Ecto neural progenitor cell (in vitro differentiated cells): ENCODE results near the gene DCT.

Experiments
- DNase-seq: peaks from one replicate; pipeline ENCODE4 v3.0.0-alpha.2; 2018; ENCODE audit warnings: low spot score

DCT gene

DNA sequence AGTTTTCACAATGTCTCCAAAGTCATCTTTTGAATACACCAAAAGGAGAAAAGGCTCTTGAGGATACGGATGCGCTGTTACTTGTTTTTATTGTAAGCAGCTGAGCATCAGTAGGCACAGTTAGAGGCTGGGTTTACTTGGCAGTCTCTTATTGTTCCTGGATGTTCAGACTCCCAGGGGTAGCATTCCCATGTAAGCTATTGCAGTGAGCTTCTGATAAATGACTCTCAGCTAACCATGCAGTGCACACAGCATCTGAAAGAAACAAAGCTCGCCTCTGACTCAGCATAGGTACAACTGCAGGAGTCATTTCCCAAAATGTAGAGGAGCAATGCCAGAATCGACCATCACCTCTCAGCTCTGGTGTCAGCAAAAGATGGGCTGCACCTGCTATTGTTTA, 84.8 kb downstream of the DCT start:
- DNase-seq, result no peak

DNA sequence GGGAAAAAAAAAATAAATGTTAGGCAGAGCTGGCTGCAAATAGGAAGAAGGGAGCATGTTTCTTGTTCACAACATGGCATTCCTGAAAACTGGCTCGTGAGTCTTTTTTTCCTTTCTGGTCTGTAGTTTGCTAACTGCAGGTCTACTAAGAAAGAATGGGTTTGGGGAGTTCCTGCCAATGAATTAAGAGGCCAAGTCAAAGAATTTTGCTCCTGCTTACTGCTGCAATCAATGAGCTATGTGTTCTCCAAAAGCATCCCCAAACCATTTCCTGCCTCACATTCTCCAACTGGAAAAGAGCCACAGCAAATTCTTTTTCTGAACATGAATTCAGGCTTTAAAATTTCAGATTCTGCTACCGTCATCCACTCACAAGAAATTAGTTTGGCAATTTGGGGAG, 88.6 kb downstream of the DCT start:
- DNase-seq, result no peak

DNA sequence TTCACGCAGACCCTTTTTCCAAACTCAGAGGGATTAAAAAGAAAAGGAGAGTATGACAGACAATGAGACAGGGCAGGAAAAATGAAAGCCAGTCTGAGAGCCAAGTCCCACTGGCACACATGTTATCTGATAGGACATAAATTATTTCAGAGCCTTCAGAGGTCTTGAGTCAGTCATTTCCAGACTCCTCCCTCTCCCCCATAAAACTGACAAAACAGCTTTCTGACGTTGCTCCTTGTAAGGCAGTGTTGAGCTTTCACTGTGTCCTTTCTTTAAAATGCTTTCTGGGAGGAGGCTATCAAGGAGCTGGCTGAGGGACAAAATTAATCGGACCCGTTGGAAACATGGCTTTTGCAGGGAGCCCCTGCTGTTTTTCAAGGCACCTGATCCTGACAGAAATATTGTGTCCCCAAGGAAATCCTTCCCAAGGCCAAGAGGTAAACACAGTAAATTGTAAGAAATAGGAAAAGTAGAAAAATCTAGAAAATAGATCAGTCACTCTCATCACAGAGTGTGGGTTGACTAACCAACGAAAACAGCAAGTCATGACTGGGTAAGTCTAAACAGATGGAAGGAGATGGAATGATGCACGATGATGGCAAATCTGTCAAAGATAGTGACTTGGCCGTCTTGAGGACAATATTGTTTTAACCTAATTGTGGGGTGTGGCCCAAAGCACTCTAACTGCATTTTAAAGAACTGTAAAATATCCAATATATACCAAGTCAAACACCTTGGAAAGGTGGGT, 89.7 kb downstream of the DCT start:
- DNase-seq, result no peak

DNA sequence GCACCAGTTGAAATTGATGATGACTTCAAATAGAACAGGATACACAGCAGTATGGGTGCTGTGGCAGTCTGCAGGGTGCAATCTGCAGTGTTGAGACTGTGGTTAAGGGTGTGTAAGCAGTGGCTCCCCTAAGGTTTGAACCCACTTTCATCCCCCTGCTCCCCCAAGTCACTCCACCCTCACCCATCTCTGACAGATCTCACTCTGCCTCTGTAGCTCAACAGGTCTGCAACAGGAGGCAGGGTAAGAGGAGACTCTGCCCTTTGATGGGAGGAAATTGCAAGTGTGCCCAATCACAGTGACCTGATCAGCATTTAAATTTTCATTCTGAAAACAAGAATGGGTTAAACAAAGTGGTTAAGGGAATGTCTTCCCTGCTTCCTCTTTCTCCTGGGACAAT, 92.4 kb downstream of the DCT start:
- no peak for DNase-seq
